HEK293 (cell line): ENCODE results near the gene FRMD4A.

Experiments used
- CTCF ChIA-PET: fragments of 350-600 bp; formaldehyde crosslinking; extraction: SDS; loops from one replicate; lab custom pipeline; 2021; ENCODE audit warnings: antibody characterized with exemption; lab: Yijun Ruan, JAX
- POLR2A ChIA-PET: fragments of 300-600 bp; formaldehyde crosslinking; extraction: SDS; loops from one replicate; lab custom pipeline; 2020; ENCODE audit warnings: antibody characterized with exemption, inconsistent platforms; lab: Yijun Ruan, JAX
- H3K27ac ChIP-seq: fragments of 200-500 bp; sonication (Bioruptor generic); 2 replicates; pipeline ENCODE4 v1.5.1; 2014; ENCODE audit warnings: low read depth, low read length, control low read depth, inconsistent platforms; ENCODE audit errors: extremely low read depth
- H3K36me3 ChIP-seq, 2 experiments: fragments of 200-500 bp in 1 of 2; sonication (Bioruptor generic) in 1 of 2; 1 replicate in 1 of 2; 2 replicates in 1 of 2; pipeline ENCODE4 v1.5.1; 2014 to 2017; ENCODE audit warnings: inconsistent platforms in 2 of 2, low read length in 2 of 2; ENCODE audit not compliant: control insufficient read depth in 2 of 2, insufficient read depth in 1 of 2
- H3K4me1 ChIP-seq: fragments of 200-500 bp; sonication (Bioruptor generic); 2 replicates; pipeline ENCODE4 v1.5.1; 2014; ENCODE audit warnings: mild to moderate bottlenecking, low read length, inconsistent platforms; ENCODE audit not compliant: control insufficient read depth, insufficient read depth
- H3K4me3 ChIP-seq: 2 replicates; pipeline ENCODE4 v1.5.1; 2011; ENCODE audit warnings: low read depth, mild to moderate bottlenecking, control low read depth, low read length, moderate library complexity
- H3K9me3 ChIP-seq: fragments of 200-500 bp; sonication (Bioruptor generic); 2 replicates; pipeline ENCODE4 v1.5.1; 2014; ENCODE audit warnings: low read depth, low read length, inconsistent platforms; ENCODE audit not compliant: control insufficient read depth, insufficient read depth
- GLIS1 ChIP-seq: fragments of 450-650 bp; formaldehyde crosslinking; IDR thresholded peaks from 2 replicates; pipeline ENCODE4 v1.5.1; 2016; ENCODE audit warnings: missing biosample characterization, missing genetic modification characterization
- KLF16 ChIP-seq: fragments of 450-650 bp; formaldehyde crosslinking; IDR thresholded peaks from 2 replicates; pipeline ENCODE4 v1.5.1; 2017; ENCODE audit warnings: missing biosample characterization, missing genetic modification characterization
- SP7 ChIP-seq: fragments of 450-650 bp; formaldehyde crosslinking; IDR thresholded peaks from 2 replicates; pipeline ENCODE4 v1.5.1; 2016; ENCODE audit warnings: missing biosample characterization, missing genetic modification characterization
- TRIM28 ChIP-seq: IDR thresholded peaks from 2 replicates; pipeline ENCODE4 v1.6.1; 2011; ENCODE audit warnings: low read length, control low read depth, borderline replicate concordance
- ZBTB11 ChIP-seq: fragments of 450-650 bp; formaldehyde crosslinking; conservative IDR thresholded peaks from 2 replicates; pipeline ENCODE4 v1.5.1; 2016; ENCODE audit warnings: low read depth, missing biosample characterization, missing genetic modification characterization
- ZBTB48 ChIP-seq: fragments of 450-650 bp; formaldehyde crosslinking; IDR thresholded peaks from 2 replicates; pipeline ENCODE4 v1.5.1; 2016; ENCODE audit warnings: missing biosample characterization, missing genetic modification characterization
- ZEB2 ChIP-seq: fragments of 450-650 bp; formaldehyde crosslinking; IDR thresholded peaks from 2 replicates; pipeline ENCODE4 v1.5.1; 2016; ENCODE audit warnings: missing biosample characterization, missing genetic modification characterization
- ZNF175 ChIP-seq: fragments of 450-650 bp; formaldehyde crosslinking; IDR thresholded peaks from 2 replicates; pipeline ENCODE4 v1.5.1; 2016; ENCODE audit warnings: missing biosample characterization, missing genetic modification characterization
- ZNF18 ChIP-seq: fragments of 450-650 bp; formaldehyde crosslinking; IDR thresholded peaks from 2 replicates; pipeline ENCODE4 v1.5.1; 2016; ENCODE audit warnings: missing biosample characterization, missing genetic modification characterization
- ZNF211 ChIP-seq: fragments of 450-650 bp; formaldehyde crosslinking; IDR thresholded peaks from 2 replicates; pipeline ENCODE4 v1.5.1; 2016; ENCODE audit warnings: low read depth, missing biosample characterization, missing genetic modification characterization
- ZNF248 ChIP-seq: fragments of 450-650 bp; formaldehyde crosslinking; IDR thresholded peaks from 2 replicates; pipeline ENCODE4 v1.5.1; 2017; ENCODE audit warnings: missing biosample characterization, missing genetic modification characterization
- ZNF266 ChIP-seq: fragments of 450-650 bp; formaldehyde crosslinking; IDR thresholded peaks from 2 replicates; pipeline ENCODE4 v1.5.1; 2016; ENCODE audit warnings: missing biosample characterization, missing genetic modification characterization, low read depth
- ZNF391 ChIP-seq: fragments of 450-650 bp; formaldehyde crosslinking; IDR thresholded peaks from 2 replicates; pipeline ENCODE4 v1.5.1; 2016; ENCODE audit warnings: low read depth, missing biosample characterization, missing genetic modification characterization, borderline replicate concordance
- ZNF449 ChIP-seq: fragments of 450-650 bp; formaldehyde crosslinking; IDR thresholded peaks from 2 replicates; pipeline ENCODE4 v1.5.1; 2017; ENCODE audit warnings: missing biosample characterization, mild to moderate bottlenecking, missing genetic modification characterization, moderate library complexity
- ZNF529 ChIP-seq: fragments of 450-650 bp; formaldehyde crosslinking; IDR thresholded peaks from 2 replicates; pipeline ENCODE4 v1.5.1; 2017; ENCODE audit warnings: missing genetic modification characterization, missing biosample characterization; ENCODE audit not compliant: insufficient replicate concordance
- ZNF555 ChIP-seq: fragments of 450-650 bp; formaldehyde crosslinking; conservative IDR thresholded peaks from 2 replicates; pipeline ENCODE4 v1.5.1; 2017; ENCODE audit warnings: missing biosample characterization, mild to moderate bottlenecking, missing genetic modification characterization, inconsistent platforms
- ZNF621 ChIP-seq: fragments of 450-650 bp; formaldehyde crosslinking; IDR thresholded peaks from 2 replicates; pipeline ENCODE4 v1.5.1; 2017; ENCODE audit warnings: missing biosample characterization, missing genetic modification characterization
- ZNF623 ChIP-seq: fragments of 450-650 bp; formaldehyde crosslinking; IDR thresholded peaks from 2 replicates; pipeline ENCODE4 v1.5.1; 2016; ENCODE audit warnings: missing biosample characterization, missing genetic modification characterization
- ZNF645 ChIP-seq: fragments of 450-650 bp; formaldehyde crosslinking; IDR thresholded peaks from 2 replicates; pipeline ENCODE4; 2016; ENCODE audit warnings: missing biosample characterization, missing genetic modification characterization
- ZNF777 ChIP-seq: fragments of 450-650 bp; formaldehyde crosslinking; IDR thresholded peaks from 2 replicates; pipeline ENCODE4 v1.5.1; 2017; ENCODE audit warnings: missing biosample characterization, missing genetic modification characterization, borderline replicate concordance
- ZSCAN30 ChIP-seq: fragments of 450-650 bp; IDR thresholded peaks from 2 replicates; pipeline ENCODE4 v1.5.1; 2018; ENCODE audit warnings: missing biosample characterization, mild to moderate bottlenecking, missing genetic modification characterization, moderate library complexity
- TF ChIP-seq, protein P1 (sequence below): fragments of 450-650 bp; formaldehyde crosslinking; IDR thresholded peaks from 2 replicates; pipeline ENCODE4 v1.5.1; 2016; ENCODE audit warnings: missing biosample characterization, missing genetic modification characterization
- TF ChIP-seq, protein P2 (sequence below): fragments of 450-650 bp; formaldehyde crosslinking; IDR thresholded peaks from 2 replicates; pipeline ENCODE4 v1.5.1; 2017; ENCODE audit warnings: missing biosample characterization, missing genetic modification characterization
- TF ChIP-seq, protein P3 (sequence below): fragments of 450-650 bp; formaldehyde crosslinking; IDR thresholded peaks from 2 replicates; pipeline ENCODE4 v1.5.1; 2016; ENCODE audit warnings: missing biosample characterization, missing genetic modification characterization

The FRMD4A gene

DNA sequence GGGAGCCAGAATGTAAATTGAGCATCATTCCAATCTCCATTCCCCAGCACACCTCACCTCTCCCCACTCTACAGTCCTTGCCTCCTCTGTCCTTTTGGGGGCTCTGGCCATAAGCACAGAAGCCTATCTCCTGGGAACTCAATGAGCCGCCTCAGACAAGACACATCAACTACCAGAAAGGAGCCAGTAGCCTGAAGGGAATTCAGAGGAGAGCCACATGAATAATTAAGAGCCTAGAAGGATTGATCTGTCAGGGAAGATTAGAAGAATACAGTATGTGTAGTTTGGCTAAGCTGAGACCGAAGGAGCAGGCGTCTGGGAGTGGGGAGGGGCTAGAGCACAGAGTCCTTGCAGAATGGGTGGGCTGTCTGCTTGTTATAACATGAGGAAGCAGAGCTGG lies 31.2 kb downstream of the FRMD4A start:
- H3K4me3 ChIP-seq: no peak overlapping the region
- H3K4me1 ChIP-seq: no peaks in the 10 kb centered on the region
- H3K36me3 ChIP-seq: no peaks in the 10 kb centered on the region
- TF ChIP-seq, protein P1, sequence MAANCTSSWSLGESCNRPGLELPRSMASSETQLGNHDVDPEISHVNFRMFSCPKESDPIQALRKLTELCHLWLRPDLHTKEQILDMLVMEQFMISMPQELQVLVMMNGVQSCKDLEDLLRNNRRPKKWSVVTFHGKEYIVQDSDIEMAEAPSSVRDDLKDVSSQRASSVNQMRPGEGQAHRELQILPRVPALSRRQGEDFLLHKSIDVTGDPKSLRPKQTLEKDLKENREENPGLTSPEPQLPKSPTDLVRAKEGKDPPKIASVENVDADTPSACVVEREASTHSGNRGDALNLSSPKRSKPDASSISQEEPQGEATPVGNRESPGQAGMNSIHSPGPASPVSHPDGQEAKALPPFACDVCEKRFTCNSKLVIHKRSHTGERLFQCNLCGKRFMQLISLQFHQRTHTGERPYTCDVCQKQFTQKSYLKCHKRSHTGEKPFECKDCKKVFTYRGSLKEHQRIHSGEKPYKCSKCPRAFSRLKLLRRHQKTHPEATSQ (tag by site-specific recombination): no peak
- TF ChIP-seq TRIM28 (no peak), ZNF645 (no peak), SP7 (tag by site-specific recombination) (no peak), ZNF175 (no peak), ZNF623 (tag by site-specific recombination) (no peak), ZNF266 (tag by site-specific recombination) (no peak)
- TF ChIP-seq, all 188 proteins: peak for 0
- POLR2A ChIA-PET: no interaction called here
- no peak overlapping the region for H3K27ac ChIP-seq
- no peaks in the 10 kb centered on the region for H3K9me3 ChIP-seq
- CTCF ChIA-PET: no interaction called here

DNA sequence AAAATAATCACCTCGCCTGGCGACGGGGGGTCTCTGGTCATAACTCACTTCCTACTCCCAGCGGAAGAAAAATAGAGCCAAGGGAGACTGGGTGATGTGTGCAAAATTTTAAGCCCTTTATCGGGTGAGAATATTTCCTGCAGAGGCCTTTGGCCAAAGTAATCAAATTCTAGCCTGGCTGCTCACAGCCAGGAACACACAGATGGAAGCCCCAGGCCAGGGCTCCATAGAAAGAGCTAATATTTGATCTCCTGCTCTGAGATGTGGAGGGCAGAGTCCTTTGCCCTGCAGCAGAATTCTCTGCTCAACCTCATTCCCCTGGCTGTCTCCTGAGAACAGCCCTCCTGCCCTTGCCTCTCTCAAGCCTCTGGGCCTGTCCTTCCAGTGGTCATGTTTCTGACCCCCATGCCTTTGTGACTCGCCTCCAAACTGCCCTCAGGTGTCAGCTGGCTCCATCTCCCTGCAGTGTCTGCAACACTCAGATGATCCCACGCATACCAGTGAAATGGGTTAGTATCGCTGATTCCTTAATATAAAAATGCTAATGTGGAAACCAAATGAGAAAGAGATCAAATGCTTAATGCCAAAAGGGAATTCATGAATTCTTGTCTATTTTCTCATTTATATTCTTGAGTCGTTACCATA lies 34.5 kb downstream of the FRMD4A start:
- ChIA-PET CTCF (interaction anchor here (0.7 to 0.9 kb wide), 2 partner anchors 10 to 635 kb away, joined by 3 to 7 read pairs; no protein-coding TSS in a partner anchor), POLR2A (interaction anchor here (0.7 kb wide), 1 partner anchor 104 kb away, joined by 3 read pairs; no protein-coding TSS in a partner anchor)
- Histone ChIP-seq H3K36me3 (no peaks in the 10 kb centered on the region), H3K27ac (no peak overlapping the region), H3K9me3 (no peaks in the 10 kb centered on the region), H3K4me3 (no peak overlapping the region), H3K4me1 (no peaks in the 10 kb centered on the region)
- TF ChIP-seq ZSCAN30 (tag by site-specific recombination): no peak
- TF ChIP-seq ZNF211 (tag by site-specific recombination): no peak
- TF ChIP-seq ZBTB11 (tag by site-specific recombination): no peak
- TF ChIP-seq ZNF248 (tag by site-specific recombination): no peak
- TF ChIP-seq, protein P2, sequence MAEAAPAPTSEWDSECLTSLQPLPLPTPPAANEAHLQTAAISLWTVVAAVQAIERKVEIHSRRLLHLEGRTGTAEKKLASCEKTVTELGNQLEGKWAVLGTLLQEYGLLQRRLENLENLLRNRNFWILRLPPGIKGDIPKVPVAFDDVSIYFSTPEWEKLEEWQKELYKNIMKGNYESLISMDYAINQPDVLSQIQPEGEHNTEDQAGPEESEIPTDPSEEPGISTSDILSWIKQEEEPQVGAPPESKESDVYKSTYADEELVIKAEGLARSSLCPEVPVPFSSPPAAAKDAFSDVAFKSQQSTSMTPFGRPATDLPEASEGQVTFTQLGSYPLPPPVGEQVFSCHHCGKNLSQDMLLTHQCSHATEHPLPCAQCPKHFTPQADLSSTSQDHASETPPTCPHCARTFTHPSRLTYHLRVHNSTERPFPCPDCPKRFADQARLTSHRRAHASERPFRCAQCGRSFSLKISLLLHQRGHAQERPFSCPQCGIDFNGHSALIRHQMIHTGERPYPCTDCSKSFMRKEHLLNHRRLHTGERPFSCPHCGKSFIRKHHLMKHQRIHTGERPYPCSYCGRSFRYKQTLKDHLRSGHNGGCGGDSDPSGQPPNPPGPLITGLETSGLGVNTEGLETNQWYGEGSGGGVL (tag by site-specific recombination): no peak
- TF ChIP-seq ZNF777 (tag by site-specific recombination): no peak
- no peak for TF ChIP-seq ZNF18 (tag by site-specific recombination)
- no peak for TF ChIP-seq ZNF529 (tag by site-specific recombination)
- TF ChIP-seq ZNF555 (tag by site-specific recombination): no peak
- no peak for TF ChIP-seq GLIS1
- no peak for TF ChIP-seq ZNF621 (tag by site-specific recombination)
- TF ChIP-seq ZBTB48 (tag by site-specific recombination): no peak
- no peak for TF ChIP-seq ZNF391 (tag by site-specific recombination)
- no peak for TF ChIP-seq ZEB2
- no peak for TF ChIP-seq KLF16 (tag by site-specific recombination)
- TF ChIP-seq ZNF449 (tag by site-specific recombination): no peak
- TF ChIP-seq, protein P3, sequence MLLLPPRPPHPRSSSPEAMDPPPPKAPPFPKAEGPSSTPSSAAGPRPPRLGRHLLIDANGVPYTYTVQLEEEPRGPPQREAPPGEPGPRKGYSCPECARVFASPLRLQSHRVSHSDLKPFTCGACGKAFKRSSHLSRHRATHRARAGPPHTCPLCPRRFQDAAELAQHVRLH: no peak
